Ectodermal cell (in vitro differentiated cells): ENCODE data around the gene ARHGAP22.

ENCODE experiments used
- H3K27ac ChIP-seq: 2 replicates; pipeline ENCODE4 v1.7.0; 2013; ENCODE audit warnings: mild to moderate bottlenecking, low read depth, low read length; ENCODE audit not compliant: insufficient read depth, poor library complexity, severe bottlenecking
- H3K27me3 ChIP-seq: 2 replicates; pipeline ENCODE4 v1.7.0; 2013; ENCODE audit warnings: mild to moderate bottlenecking, low read length; ENCODE audit not compliant: insufficient read depth, control insufficient read depth, poor library complexity, severe bottlenecking
- H3K36me3 ChIP-seq: one replicate; pipeline ENCODE4 v1.7.0; 2013; ENCODE audit warnings: low read length; ENCODE audit not compliant: control insufficient read depth, insufficient read depth
- H3K4me1 ChIP-seq: one replicate; pipeline ENCODE4 v1.7.0; 2013; ENCODE audit warnings: low read length; ENCODE audit not compliant: control insufficient read depth, insufficient read depth
- H3K4me3 ChIP-seq: 2 replicates; pipeline ENCODE4 v1.7.0; 2013; ENCODE audit warnings: low read depth, low read length, control low read depth; ENCODE audit not compliant: insufficient read depth
- H3K9me3 ChIP-seq: 2 replicates; pipeline ENCODE4 v1.7.0; 2013; ENCODE audit warnings: mild to moderate bottlenecking, low read length, moderate library complexity; ENCODE audit not compliant: control insufficient read depth
- WGBS, 2 experiments: methylation state at CpG; one replicate each; pipeline ENCODE4 v1.1.7; 2013; ENCODE audit warnings: missing lambda C conversion rate in 2 of 2; 5-methylcytosine and 5-hydroxymethylcytosine counted together

Gene ARHGAP22

GRCh38 chr10:48533951-48534720, 70.7 kb downstream of the ARHGAP22 start:
- 53 to 58% methylated on average over 8 of the region's 8 CpGs for WGBS, 2 experiments
- no peak overlapping the region for H3K27ac ChIP-seq

GRCh38 chr10:48533540-48533939, 71.3 kb downstream of the ARHGAP22 start:
- no peak overlapping the region for H3K27ac ChIP-seq
- 75 to 88% methylated on average over 3 of the region's 3 CpGs for WGBS, 2 experiments
- no peaks in the 10 kb centered on the region for H3K36me3 ChIP-seq
- no peaks in the 10 kb centered on the region for H3K27me3 ChIP-seq
- no peaks in the 10 kb centered on the region for H3K4me1 ChIP-seq
- no peak overlapping the region for H3K4me3 ChIP-seq
- H3K9me3 ChIP-seq: no peaks in the 10 kb centered on the region

More at GRCh38 chr10:48533951-48534720, 70.7 kb downstream of the ARHGAP22 start:
- Histone ChIP-seq H3K9me3 (no peaks in the 10 kb centered on the region), H3K4me3 (no peak overlapping the region), H3K27me3 (no peaks in the 10 kb centered on the region), H3K36me3 (no peaks in the 10 kb centered on the region), H3K4me1 (no peaks in the 10 kb centered on the region)

GRCh38 chr10:48531486-48531885, 73.4 kb downstream of the ARHGAP22 start:
- WGBS, 2 experiments: 84 to 89% methylated on average over 5 of the region's 5 CpGs
- Histone ChIP-seq H3K36me3 (no peaks in the 10 kb centered on the region), H3K27me3 (no peaks in the 10 kb centered on the region), H3K4me3 (no peak overlapping the region), H3K9me3 (no peaks in the 10 kb centered on the region), H3K27ac (no peak overlapping the region), H3K4me1 (no peaks in the 10 kb centered on the region)

- no peaks in the 10 kb centered on the region for H3K9me3 ChIP-seq
- peaks cover 10% of the 10 kb centered on the region for H3K27me3 ChIP-seq
- WGBS, 2 experiments: 89 to 96% methylated on average over 2 of the region's 2 CpGs
- no peak overlapping the region for H3K4me3 ChIP-seq
- no peak overlapping the region for H3K27ac ChIP-seq
- H3K36me3 ChIP-seq: no peaks in the 10 kb centered on the region
- H3K4me1 ChIP-seq: peaks cover 7% of the 10 kb centered on the region
These were observed 75.5 kb downstream of the ARHGAP22 start for GRCh38 chr10:48529331-48529730.

GRCh38 chr10:48527756-48528155, 77.1 kb downstream of the ARHGAP22 start:
- Histone ChIP-seq H3K9me3 (no peaks in the 10 kb centered on the region), H3K36me3 (no peaks in the 10 kb centered on the region), H3K4me1 (peaks cover 7% of the 10 kb centered on the region), H3K27ac (no peak overlapping the region), H3K27me3 (peaks cover 25% of the 10 kb centered on the region), H3K4me3 (no peak overlapping the region)
- 94 to 95% methylated on average over 1 of the region's 1 CpG for WGBS, 2 experiments

GRCh38 chr10:48526846-48527505, 77.9 kb downstream of the ARHGAP22 start:
- WGBS, 2 experiments: 94 to 96% methylated on average over 2 of the region's 2 CpGs
- Histone ChIP-seq H3K27ac (no peak overlapping the region), H3K27me3 (peaks cover 33% of the 10 kb centered on the region), H3K4me1 (peaks cover 7% of the 10 kb centered on the region), H3K4me3 (no peak overlapping the region), H3K36me3 (no peaks in the 10 kb centered on the region), H3K9me3 (no peaks in the 10 kb centered on the region)

- H3K4me3 ChIP-seq: no peak overlapping the region
- peak overlapping the region; percentile 79 for H3K27ac ChIP-seq
- 50 to 52% methylated on average over 14 of the region's 14 CpGs for WGBS, 2 experiments
- no peaks in the 10 kb centered on the region for H3K9me3 ChIP-seq
- H3K4me1 ChIP-seq: peaks cover 7% of the 10 kb centered on the region
- no peaks in the 10 kb centered on the region for H3K36me3 ChIP-seq
- peaks cover 34% of the 10 kb centered on the region for H3K27me3 ChIP-seq
These were observed 78.7 kb downstream of the ARHGAP22 start for GRCh38 chr10:48526011-48526821.

- Histone ChIP-seq H3K27me3 (peaks cover 34% of the 10 kb centered on the region), H3K4me1 (peaks cover 12% of the 10 kb centered on the region), H3K4me3 (no peak overlapping the region), H3K36me3 (no peaks in the 10 kb centered on the region), H3K9me3 (no peaks in the 10 kb centered on the region), H3K27ac (no peak overlapping the region)
- 93% methylated on average over 5 of the region's 5 CpGs for WGBS, 2 experiments
These were observed 79.8 kb downstream of the ARHGAP22 start for GRCh38 chr10:48525113-48525512.

- H3K9me3 ChIP-seq: no peaks in the 10 kb centered on the region
- H3K27me3 ChIP-seq: peaks cover 34% of the 10 kb centered on the region
- peak overlapping the region; percentile 58 for H3K4me3 ChIP-seq
- no peak overlapping the region for H3K27ac ChIP-seq
- 4% methylated on average over 93 of the region's 93 CpGs for WGBS, 2 experiments
- peaks cover 12% of the 10 kb centered on the region for H3K4me1 ChIP-seq
- no peaks in the 10 kb centered on the region for H3K36me3 ChIP-seq
These were observed 80.8 kb downstream of the ARHGAP22 start for GRCh38 chr10:48523820-48524758.
